G401 (cell line): ENCODE results near the gene USP32. TPM values are rescaled to one million over a fixed set of nuclear protein-coding genes. Genes with fewer than 3 reads are reported as not detected.
A peak's percentile ranks its signal among the peaks of the same experiment; 100 is the strongest.
"Not testable (repeated sequence)": the region's sequence is repeated elsewhere in the genome, so short reads cannot be mapped to it uniquely, and the experiment has no call there.

Experiments used
- DNase-seq: peaks from one replicate; pipeline ENCODE4 v3.0.0-alpha.2; 2015; ENCODE audit warnings: low spot score
- in situ Hi-C: cut with HindIII; loops from 2 replicates; pipeline ENCODE4 v1.10.0; 2016; ENCODE audit warnings: low sequenced_read_pairs, mixed read lengths
- total RNA-seq: library from RNA; depleted of rRNA; stranded (reverse); fragments of >200 nt; shearing (Covaris generic); gene quantifications from 2 replicates; pipeline ENCODE4 v1.2.3, GENCODE V29; 2014

The USP32 gene
- total RNA-seq, 1 experiment from 2014 or later, result 42.4 TPM

DNA sequence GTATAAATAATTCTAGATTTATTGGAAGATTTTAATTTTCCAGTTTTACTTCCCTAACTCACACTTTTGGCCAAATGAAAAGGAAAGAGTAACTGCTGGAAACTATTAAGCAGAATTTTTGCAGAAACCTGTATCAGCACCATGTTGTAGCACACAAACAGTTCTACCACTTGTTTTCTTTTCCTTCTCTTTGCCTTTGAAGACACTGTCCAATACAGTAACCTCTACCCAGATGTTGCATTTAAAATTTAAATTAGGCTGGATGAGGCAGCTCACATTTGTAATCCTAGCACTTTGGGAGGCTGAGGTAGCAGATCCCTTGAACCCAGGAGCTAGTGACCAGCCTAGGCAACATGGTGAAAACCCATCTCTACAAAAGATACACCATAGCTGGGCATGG, 186.2 kb downstream of the USP32 start:
- DNase-seq, in situ Hi-C loops: not testable (repeated sequence)

DNA sequence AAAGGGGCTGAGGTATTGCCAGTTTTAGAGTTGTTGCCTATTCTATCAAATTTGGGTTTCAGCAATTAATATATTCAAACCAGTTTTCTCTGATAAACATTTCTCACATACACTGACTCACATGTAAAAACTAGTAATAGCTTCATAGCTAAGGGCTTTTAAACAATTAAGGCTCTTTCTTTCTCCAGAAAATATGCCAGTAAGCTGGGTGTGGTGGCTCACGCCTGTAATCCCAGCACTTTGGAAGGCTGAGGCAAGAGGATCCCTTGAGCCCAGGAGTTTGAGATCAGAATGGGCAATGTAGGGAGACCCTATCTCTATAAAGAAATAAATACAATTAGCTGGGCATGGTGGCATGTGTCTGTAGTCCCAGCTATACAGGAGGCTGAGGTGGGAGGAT, 193.3 kb downstream of the USP32 start:
- in situ Hi-C loops, result not testable (repeated sequence)

DNA sequence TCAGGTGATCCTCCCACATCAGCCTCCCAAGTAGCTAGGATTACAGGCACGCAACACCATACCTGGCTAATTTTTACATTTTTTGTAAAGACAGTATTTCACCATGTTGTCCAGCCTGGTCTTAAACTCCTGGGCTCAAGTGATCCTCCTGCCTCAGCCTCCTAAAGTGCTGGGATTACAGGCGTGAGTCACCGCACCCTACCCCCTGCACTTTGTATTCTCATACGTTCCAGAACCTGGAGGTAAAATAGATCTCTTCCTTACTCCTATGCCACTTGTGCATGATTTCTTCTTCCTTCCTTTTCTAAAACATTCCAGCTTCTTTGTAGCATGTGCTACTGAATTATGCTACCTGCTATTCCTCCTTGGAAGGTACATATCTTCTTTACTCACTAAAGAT, 197.8 kb downstream of the USP32 start:
- DNase-seq, in situ Hi-C loops: not testable (repeated sequence)

More for the DNA sequence above, 193.3 kb downstream of the USP32 start:
- DNase-seq, result not testable (repeated sequence)

DNA sequence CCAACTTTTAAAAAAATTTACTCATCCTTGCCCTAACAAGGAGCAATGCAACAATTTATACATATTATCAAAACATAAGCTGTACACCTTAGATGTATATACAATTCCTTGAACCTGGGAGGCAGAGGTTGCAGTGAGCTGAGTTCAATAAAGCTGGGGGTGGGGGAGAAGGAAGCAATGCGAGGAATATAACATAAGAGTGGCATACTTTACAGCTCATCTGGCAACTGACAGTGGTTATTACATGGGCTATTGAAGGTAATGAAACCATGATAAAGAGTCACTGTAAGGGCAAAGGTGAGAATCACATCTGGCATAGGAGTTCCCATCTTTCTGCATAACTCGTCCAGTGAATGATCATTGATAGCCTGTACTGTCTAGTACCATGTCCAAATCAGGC, 198.5 kb downstream of the USP32 start:
- in situ Hi-C loops, result no loop called here

GRCh38 chr17:60193032-60193431, 198.9 kb downstream of the USP32 start:
- DNase-seq, in situ Hi-C loops: not testable (repeated sequence)

More for the DNA sequence above, 198.5 kb downstream of the USP32 start:
- no peak for DNase-seq

GRCh38 chr17:60190032-60190431, 201.9 kb downstream of the USP32 start:
- in situ Hi-C loops, DNase-seq: not testable (repeated sequence)

DNA sequence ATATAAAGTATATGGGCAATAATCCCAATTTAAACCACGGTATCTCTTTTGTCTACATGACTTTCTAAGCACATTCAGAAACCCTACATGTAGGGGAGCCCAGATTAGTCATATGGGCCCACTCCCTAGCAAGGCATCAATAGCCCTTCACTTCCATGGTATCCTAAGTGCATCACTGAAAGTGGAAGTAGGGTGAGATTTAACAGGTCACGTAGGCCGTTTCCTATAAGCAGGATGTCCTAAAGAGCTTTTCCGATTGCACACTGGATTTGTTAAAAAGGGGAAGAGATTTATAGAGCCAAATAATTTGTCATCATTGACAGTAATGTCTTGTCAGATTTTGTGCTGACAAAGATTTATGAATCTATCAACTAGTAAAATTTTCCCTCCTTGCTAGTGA, 203.2 kb downstream of the USP32 start:
- no peak for DNase-seq

DNA sequence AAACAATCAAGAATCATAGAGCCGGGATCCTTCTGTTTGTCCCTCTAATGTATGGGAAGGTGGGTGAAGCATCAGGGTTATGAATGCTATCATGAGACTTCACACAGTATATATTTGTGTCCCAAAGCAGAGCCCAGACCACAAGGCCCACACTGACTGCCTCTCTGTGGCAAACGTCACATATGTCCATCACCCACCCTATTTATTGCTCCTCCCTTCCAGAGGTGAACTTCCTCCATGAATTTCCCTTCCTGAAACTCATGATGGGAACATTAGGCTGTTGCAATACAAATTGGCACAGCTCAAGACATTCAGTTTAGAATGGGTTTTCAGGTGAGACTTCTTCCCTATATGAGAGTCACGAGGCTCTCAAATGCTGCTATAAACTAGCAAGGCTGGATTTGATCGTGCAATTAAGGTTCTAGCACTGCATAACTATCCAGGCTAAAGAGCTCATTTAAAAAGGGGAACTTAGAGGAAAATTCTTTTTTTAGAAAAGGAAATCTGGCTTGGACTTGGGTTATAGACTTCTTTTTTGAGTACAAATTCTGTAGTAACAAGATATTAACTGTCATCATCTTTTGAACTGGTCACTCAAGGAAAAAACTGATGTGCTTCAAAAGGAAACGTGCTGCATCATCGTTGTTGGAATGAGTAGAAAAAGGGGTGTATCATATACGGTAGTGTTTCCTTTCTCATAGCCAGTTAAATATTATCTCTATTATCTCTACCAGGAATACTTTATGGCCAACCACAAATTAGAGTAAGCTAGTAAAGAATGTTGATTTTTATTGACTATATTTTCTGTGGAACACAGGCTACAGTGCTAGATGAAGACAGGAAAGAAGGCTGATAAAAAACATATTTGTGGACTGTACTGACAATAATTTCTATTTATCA, 204.8 kb downstream of the USP32 start:
- in situ Hi-C loops, DNase-seq: not testable (repeated sequence)

More for the DNA sequence above, 203.2 kb downstream of the USP32 start:
- in situ Hi-C loops, result no loop called here

DNA sequence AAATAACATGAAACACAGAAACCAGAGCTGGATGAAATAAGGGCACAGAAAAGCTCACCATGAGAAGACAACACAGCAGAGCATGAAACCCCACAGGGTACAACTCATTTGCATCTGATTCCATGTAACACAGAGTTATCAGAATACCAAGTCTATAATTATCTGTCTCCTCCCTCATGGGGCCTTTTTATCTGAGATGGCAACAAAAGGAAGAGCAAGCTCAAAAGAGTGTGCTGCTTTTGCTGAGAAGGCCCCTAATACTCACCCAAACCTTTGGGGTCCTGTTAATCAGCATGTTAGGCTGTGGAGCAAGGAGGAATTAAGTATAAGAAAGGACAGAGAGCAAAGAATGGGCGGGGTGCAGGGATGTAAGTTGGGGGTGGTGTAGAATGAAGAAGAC, 205.6 kb downstream of the USP32 start:
- DNase-seq, in situ Hi-C loops: not testable (repeated sequence)

- in situ Hi-C loops, DNase-seq: not testable (repeated sequence)
Measured at GRCh38 chr17:60180380-60180779, 211.6 kb downstream of the USP32 start.

DNA sequence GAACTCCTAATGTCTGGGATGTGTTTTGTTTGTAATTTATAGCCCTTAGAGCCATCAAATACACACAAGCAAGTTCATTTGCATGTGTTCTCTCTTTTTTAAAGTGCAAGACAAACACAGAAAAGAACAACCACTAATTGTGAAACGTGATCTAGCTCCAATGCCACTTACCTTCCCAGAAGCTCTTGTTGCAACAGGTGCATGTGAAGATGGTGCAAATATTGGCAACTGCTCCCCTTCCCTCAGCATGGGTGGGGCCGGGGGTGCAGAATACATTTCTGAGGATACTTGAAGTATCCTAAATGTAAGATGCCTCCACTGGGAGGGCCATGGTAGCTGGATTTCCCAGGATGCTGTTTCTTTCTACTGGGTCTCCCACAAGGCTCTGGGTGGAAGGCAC, 213.8 kb downstream of the USP32 start:
- DNase-seq, result not testable (repeated sequence)

DNA sequence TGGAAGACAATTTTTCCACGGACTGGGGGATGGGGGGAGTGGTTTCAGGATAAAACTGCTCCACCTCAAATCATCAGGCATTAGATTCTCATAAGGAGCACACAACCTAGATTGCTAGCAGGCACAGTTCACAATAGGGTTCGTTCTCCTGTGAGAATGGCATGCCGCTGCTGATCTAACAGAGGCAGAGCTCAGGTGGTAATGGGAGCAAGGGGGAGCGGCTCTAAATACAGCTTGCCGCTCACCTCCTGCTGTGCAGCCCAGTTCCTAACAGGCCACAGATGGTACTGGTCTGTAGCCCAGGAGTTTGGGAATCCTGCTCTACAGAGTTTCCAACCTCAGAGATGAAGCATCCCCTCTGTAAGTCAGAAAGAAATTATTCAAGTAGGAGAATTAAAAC, 215.2 kb downstream of the USP32 start:
- in situ Hi-C loops, result not testable (repeated sequence)
- peak; percentile 79 for DNase-seq

More for the DNA sequence above, 213.8 kb downstream of the USP32 start:
- in situ Hi-C loops, result not testable (repeated sequence)

DNA sequence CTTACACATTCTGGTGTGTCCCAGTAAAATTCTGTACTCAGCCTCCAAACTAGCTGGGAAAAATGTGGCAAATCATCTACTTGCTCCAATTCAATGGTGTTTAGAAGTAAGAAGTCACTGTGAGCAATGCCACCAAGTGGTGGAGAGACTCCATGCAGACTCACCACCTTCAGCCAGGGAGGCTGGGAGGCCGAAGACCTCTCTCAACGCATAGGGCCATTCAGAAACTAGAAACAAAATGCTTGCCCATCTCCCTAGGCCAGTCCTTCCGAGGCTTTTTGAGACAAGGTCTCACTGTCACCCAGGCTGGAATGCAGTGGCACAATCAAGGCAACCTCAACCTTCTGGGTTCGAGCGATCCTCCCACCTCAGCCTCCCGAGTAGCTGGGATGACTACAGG, 217.2 kb downstream of the USP32 start:
- in situ Hi-C loops, result not testable (repeated sequence)
- peak; percentile 66 for DNase-seq

DNA sequence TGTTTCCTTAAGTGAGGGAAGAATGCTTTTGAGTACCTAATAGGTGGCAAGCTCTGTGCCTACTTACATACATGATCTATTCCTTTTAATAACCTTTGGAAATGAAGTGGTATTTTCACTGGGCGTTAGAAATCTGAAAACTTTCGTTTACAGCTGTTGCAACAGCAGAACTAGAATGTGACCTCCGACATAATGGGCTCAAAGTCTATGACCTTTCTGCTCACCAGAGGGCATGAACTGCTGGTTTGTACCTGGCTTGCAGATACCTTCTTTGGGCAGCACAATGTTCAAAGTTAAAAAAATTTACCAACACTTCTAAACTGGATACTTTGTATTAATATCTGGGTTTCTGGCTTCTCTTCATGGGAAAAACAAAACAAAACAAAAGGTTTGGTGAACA, 217.9 kb downstream of the USP32 start:
- no peak for DNase-seq
- in situ Hi-C loops, result no loop called here

DNA sequence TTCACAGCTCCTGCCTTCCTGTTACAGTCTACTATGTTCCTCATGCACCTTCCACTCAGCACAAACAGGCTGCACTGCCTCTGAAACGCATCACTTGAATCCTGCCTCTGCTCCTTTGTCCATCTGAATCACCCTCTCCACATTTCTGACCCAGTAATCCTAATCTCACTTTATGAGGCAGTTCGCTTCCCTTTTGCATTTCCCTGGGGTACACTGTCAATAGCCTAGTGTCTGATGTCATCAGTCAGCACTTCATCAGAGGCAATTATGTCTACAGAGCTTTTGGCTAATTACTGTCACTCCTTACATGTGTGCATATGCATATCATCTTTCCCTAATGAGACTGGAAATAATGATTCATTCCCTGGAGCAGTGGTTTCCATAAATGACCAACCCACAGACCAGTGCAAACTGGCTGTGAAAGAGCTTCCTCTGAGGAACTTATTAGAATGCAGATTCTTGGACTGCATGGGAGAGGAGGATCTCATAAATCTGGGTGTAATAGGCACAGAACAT, 218.6 kb downstream of the USP32 start:
- in situ Hi-C loops, result no loop called here
- DNase-seq, result no peak

DNA sequence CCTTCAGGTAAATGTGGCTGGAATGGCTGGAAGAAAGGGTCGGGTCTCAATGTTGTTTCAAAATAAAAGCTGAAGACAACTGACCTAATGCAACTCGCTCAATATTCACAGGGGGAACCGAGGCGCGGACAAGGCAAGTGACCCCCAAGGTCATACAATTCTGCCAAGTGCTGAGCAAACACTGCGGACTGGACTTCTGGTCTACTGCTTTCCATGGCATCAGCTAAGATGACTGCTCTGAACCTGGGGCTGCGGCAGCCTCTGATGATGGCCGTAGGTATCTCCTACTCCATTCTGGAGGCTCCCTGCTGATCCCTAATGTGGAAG, 220.2 kb downstream of the USP32 start:
- DNase-seq, result no peak
- in situ Hi-C loops, result no loop called here

DNA sequence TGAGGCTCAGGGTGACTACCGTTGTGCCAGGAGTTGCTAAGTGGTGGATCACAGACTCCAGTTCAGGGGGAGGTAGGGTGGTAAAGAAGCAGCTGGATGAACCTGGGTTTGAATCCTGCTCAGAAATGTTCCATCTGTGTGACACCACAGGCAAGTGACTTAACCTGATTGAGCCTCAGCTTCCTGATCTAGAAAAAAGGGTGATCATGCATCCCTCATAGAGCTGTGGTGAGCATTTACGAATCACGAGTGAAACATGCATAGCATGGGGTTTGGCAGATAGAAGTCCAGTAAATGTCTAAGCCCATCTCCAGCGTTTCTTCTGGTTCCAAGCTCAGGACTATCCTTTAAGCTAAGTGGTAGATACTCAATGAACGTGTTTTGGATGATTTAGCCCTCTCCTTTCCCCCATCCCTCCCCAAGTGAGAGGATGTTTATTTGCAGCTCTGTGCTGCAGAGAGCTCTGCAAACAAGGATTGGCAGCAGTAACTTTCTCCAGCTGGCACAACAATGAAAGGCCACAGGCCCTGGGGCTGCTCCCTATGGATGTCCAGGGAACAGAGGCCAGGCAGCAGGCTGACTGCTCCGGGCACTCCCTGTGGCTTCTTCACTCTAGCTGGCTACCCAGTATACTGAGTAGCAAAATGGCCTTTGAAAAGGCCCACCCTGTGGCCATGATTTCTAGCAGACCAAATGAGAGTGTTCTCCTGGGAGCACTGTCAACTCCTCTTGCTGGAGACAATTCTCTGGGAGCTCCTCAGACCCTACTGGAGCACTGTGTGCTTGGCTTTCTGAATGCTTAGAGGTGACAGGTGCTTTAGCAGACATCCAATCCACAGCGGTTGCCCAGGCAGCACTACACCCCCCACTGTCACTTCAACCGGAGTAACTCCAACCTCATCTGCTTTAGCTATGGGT, 220.8 kb downstream of the USP32 start:
- peak; percentile 73 for DNase-seq
- in situ Hi-C loops, result no loop called here

DNA sequence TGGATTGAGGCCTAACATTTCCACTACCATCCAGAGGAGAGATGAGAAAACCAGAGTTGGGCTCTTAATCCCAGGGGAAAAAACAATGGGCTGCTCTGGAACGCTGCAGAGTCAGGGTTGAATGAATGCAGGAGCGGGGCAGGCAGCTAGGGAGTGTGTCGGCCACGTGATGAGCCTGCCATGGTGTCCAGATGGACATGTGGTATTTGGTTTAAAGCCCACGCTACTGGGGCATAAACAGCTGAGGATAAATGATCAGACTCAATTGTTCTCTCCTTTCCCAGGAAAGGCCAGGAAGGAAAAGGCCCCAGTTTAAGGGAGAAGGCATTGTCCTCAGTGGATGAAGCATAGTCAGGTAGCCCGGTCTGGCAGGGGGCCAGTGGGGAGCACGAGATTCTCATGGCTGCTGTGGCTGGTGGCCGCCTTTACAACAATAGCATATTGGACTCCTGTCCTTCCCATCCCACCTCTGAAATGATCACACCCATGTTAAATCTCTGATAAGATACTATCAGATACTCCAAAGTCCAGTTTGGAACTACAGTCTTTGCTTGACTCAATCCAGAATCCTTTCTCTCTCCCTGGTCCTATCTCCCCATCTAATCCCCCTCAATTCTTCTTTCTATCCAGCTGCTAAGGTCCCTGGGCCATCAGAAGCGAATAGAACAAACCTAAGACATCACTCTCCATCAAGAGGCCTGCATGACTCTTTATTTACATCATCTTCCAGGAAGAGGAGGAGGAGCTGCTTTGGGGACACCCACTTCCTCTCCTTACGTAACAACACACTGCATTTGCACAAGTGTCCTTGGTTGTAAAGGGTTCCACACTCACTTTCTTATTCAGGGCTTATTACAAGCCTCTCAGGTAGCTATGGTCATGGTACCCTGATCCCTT, 221.8 kb downstream of the USP32 start:
- peak; percentile 75 for DNase-seq
- in situ Hi-C loops, result no loop called here

DNA sequence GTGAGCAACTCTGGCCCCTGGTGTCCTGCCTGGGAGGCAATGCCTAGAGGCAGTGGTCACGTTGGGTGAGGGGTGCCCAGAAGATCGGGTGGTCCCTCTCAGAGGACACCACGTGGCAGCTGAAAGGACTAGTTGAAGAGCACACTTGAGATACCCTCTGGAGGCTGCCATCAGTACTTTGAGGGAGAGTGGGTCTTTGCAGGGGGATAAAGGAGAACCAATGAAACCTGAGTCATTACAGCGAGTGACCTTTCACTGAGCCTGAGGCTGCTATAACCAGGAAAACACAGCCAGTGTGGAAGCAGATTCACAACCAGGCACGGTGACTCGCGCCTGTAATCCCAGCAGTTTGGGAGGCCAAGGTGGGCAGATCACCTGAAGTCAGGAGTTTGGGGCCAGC, 223.3 kb downstream of the USP32 start:
- in situ Hi-C loops, result no loop called here

More for the DNA sequence above, 223.3 kb downstream of the USP32 start:
- no peak for DNase-seq
